Daoy (cell line): ENCODE data around the gene ZNF385C. TPM values are rescaled to one million over a fixed set of nuclear protein-coding genes. Genes with fewer than 3 reads are reported as not detected.

Source experiments
- DNase-seq: peaks from one replicate; pipeline ENCODE4 v3.0.0-alpha.2; 2015; ENCODE audit warnings: low read depth
- total RNA-seq: library from RNA; depleted of rRNA; stranded (reverse); fragments of >200 nt; shearing (Covaris generic); gene quantifications from 2 replicates; pipeline ENCODE4 v1.2.3, GENCODE V29; 2014

The ZNF385C gene
- total RNA-seq, 1 experiment from 2014 or later = 0.34 TPM

- no peak for DNase-seq
Observed at GRCh38 chr17:42078396-42079043, 19.8 kb downstream of the ZNF385C start.

- DNase-seq = no peak
Observed at GRCh38 chr17:42077755-42078154, 20.5 kb downstream of the ZNF385C start.

GRCh38 chr17:42076797-42077559 lies 21.3 kb downstream of the ZNF385C start:
- DNase-seq = no peak

GRCh38 chr17:42075789-42076188 lies 22.5 kb downstream of the ZNF385C start:
- no peak for DNase-seq

- peak; percentile 27 for DNase-seq
Observed at GRCh38 chr17:42072323-42073187, 25.7 kb downstream of the ZNF385C start.

- peak; percentile 28 for DNase-seq
Observed at GRCh38 chr17:42071810-42072209, 26.5 kb downstream of the ZNF385C start.

GRCh38 chr17:42068979-42069378 lies 29.3 kb downstream of the ZNF385C start:
- no peak for DNase-seq

- peak; percentile 66 for DNase-seq
Observed at GRCh38 chr17:42067371-42068091, 30.7 kb downstream of the ZNF385C start.

GRCh38 chr17:42065201-42065600 lies 33.1 kb downstream of the ZNF385C start:
- DNase-seq = no peak

- DNase-seq = no peak
Observed at GRCh38 chr17:42062681-42063080, 35.6 kb downstream of the ZNF385C start.

- DNase-seq = no peak
Observed at GRCh38 chr17:42061646-42062487, 36.4 kb downstream of the ZNF385C start.

GRCh38 chr17:42060231-42060630 lies 38.0 kb downstream of the ZNF385C start:
- no peak for DNase-seq

GRCh38 chr17:42059815-42060214 lies 38.5 kb downstream of the ZNF385C start:
- DNase-seq = no peak

- no peak for DNase-seq
Observed at GRCh38 chr17:42058063-42058462, 40.2 kb downstream of the ZNF385C start.

GRCh38 chr17:42056635-42057034 lies 41.6 kb downstream of the ZNF385C start:
- no peak for DNase-seq

GRCh38 chr17:42055496-42055895 lies 42.8 kb downstream of the ZNF385C start:
- DNase-seq = peak; percentile 61

GRCh38 chr17:42055027-42055426 lies 43.2 kb downstream of the ZNF385C start:
- no peak for DNase-seq

GRCh38 chr17:42053731-42054500 lies 44.4 kb downstream of the ZNF385C start:
- no peak for DNase-seq

GRCh38 chr17:42052346-42052877 lies 45.9 kb downstream of the ZNF385C start:
- DNase-seq = no peak

GRCh38 chr17:42051645-42052044 lies 46.6 kb downstream of the ZNF385C start:
- DNase-seq = no peak
